GM20000 (cell line): ENCODE data around the gene RHCE.
"Not testable (repeated sequence)": the region's sequence is repeated elsewhere in the genome, so short reads cannot be mapped to it uniquely, and the experiment has no call there.

Source experiments
- DNase-seq: peaks from one replicate; pipeline ENCODE4 v3.0.0; 2012; ENCODE audit warnings: low spot score
- TF ChIP-seq, protein P1 (sequence below): IDR thresholded peaks from 2 replicates; pipeline ENCODE4 v1.5.1; 2012; ENCODE audit warnings: mild to moderate bottlenecking, control low read depth; ENCODE audit errors: extremely low read depth, missing control alignments

The RHCE gene

DNA sequence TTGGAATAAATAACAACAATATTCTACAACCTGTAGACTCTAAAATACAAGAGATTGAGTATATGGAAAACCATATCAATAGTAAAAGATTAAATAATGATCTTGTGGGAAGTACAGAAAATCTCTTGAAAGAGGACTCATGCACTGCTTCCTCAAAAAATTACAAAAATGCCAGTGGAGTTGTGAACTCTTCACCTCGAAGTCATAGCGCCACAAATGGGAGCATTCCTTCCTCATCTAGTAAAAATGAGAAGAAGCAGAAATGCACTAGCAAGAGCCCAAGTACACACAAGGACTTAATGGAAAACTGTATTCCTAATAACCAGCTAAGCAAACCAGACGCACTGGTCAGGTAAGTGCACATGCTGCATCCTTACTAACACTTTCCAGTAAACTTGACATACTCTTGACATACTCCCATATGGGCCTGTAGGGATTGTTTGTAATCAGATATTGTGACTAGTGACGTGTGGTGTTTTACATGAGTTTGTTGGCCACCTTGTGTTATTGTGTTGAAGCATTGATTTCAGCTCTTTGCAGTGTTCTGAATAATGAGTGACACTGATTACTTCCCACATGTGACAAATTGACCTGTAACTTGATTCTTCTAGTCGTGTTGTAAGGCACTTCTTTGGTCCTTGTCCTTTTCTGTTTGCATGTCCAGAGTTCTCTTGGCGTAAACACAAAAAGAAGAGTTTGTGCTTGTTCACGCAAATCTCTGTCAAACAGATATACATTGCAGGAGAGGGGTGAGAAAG lies 38.1 kb upstream of the RHCE start:
- TF ChIP-seq, protein P1, sequence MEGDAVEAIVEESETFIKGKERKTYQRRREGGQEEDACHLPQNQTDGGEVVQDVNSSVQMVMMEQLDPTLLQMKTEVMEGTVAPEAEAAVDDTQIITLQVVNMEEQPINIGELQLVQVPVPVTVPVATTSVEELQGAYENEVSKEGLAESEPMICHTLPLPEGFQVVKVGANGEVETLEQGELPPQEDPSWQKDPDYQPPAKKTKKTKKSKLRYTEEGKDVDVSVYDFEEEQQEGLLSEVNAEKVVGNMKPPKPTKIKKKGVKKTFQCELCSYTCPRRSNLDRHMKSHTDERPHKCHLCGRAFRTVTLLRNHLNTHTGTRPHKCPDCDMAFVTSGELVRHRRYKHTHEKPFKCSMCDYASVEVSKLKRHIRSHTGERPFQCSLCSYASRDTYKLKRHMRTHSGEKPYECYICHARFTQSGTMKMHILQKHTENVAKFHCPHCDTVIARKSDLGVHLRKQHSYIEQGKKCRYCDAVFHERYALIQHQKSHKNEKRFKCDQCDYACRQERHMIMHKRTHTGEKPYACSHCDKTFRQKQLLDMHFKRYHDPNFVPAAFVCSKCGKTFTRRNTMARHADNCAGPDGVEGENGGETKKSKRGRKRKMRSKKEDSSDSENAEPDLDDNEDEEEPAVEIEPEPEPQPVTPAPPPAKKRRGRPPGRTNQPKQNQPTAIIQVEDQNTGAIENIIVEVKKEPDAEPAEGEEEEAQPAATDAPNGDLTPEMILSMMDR = no peak
- DNase-seq = no peak

DNA sequence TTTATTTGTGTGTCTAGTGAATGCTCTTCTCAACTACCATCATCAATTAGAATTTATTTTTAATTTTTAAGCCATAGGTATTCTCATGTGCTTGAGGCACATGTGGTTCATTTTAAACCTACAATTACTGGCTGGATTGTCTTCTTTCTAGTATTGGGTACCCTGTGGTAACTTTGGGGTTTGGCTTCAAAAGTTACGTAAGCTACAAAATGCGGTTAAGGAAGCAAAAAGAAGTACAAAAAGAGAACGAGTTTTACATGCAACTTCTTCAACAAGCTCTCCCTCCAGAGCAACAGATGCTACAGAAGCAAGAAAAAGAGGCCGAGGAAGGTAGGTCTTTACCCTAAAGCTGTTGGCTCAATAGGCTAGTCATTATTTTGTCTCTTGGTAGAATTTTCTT lies 35.9 kb upstream of the RHCE start:
- no peak for DNase-seq
- TF ChIP-seq, protein P1 = no peak

DNA sequence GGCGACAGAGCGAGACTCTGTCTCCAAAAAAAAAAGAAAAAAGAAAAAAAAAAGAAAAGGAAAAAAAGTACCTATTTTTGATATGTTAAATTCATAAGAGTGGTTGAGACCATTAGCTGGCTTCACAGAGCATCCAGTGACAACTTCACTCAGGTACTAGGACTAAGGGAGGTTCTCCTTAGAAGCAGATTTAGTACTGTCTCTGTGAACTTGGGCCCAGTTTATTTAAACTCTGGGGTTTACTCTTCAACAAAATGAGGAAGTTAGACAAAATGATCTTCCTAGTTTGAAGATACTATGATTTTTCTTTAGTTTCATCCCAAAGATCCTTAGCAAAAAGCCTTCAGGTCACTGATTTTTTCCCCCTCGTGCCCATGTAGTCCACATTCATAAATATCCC lies 31.3 kb upstream of the RHCE start:
- DNase-seq = no peak
- TF ChIP-seq, protein P1 = no peak

DNA sequence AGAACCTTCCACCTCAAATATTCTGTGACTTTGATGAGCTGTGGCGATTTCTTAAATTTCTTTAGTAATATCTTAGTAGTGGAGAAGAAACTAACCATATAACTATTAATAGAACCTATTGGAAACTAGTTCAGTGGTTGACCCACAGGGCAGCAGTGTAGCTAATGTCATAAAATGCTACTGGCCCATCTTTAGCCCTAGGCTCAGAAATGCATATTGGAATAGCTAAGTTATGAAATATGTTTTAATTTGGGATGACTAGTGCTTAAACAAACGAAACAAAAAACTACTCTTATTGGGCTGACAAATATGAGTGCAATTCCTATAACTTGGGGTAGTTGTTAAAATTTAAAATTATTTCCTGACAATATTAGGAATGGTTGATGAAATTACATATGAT lies 30.3 kb upstream of the RHCE start:
- TF ChIP-seq, protein P1 = no peak
- DNase-seq = no peak

DNA sequence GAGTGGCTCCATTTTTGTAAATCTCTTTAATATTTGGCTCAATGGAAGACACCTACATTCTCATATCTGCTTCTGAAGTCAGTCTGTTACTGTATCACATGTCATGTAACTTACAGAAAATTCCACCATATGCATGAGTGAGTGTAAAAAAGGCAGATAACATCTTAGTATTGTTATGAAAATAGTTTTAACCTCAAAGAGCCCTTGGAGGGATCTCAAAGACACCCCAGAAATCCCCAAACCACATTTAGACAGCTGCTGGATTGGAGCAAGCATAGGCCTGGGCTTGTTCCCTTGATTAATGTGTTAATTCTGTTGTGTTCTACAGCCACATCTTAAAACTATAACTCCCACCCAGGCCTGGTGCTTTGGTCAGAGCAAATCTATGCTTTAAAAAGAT lies 26.9 kb upstream of the RHCE start:
- TF ChIP-seq, protein P1 = no peak

DNA sequence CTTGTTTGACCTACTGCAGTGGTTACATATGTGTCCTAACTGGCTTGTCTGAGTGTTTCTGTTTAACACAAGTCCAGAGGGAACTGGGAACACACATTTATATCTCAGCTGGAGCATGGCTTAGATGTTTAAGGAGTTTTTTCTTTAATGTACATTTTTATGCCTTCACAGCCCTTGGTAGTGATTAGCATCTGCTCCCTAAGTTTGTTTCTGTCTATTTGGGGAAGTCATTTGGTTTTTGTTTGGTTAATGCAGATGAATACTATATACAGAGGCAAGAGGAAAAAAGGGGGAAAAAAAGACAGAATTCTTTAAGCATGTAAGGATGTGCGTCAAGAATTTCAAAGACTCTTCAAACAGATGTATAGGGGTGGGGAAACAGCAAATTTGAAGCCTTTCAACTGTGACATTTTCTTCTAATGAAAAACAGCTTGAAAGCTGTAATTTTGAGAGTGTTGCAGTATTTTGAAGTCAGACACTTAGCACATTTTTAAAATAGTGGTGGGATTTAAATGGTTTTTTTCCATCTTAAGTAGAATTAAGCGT lies 25.4 kb upstream of the RHCE start:
- TF ChIP-seq, protein P1 = no peak
- no peak for DNase-seq

More for the DNA sequence above, 26.9 kb upstream of the RHCE start:
- peak; percentile 53 for DNase-seq

DNA sequence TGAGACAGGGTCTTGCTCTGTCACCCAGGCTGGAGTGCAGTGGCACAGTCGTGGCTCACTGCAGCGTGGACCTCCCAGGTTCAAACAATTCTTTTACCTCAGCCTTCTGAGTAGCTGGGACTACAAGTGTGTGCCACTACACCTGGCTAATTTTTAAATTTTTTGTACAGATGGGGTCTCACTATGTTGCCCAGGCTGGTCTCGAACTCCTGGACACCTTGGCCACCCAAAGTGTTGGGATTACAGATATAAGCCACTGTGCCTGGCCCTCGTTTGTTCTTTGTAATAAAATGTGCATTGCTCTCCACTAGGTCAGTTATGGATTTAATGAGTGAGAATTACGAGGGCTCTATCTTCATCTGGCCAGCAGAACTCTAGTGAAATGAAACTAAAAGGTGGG lies 24.0 kb upstream of the RHCE start:
- not testable (repeated sequence) for DNase-seq

DNA sequence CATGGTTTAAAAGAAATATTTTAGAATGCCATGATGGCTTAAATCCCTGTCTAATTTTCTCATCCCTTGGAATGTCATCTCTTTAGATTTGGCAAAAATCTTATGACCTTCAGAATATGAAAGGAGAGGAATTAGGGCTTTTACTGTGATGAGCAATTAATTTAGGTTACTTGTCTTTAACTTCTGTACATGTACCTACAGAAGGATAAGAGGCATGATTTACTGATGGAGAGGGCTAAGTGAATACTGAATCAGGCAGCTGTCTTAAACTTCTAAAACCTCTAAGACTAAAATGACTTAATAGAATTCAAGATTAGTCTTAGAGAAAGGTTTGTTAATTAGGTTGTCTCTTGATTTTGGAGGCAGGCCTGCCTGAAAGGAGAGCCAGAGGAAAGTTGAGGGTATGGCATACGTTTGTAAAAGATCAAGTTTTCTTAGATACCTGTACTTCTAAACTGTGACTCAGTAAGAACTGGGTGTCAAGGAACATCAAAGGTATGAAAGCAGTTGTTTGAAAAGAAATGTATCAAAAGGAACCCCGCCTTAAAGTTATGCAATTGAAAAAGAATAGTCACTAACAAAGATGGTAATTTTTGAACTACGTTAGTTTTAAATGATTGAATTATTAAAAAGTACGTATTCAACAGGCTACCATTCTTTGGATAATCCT lies 22.5 kb upstream of the RHCE start:
- TF ChIP-seq, protein P1 = no peak
- no peak for DNase-seq
